Measurements from ENCODE around the gene SIGLEC5.
A peak's percentile ranks its signal among the peaks of the same experiment; 100 is the strongest.

The SIGLEC5 gene

DNA sequence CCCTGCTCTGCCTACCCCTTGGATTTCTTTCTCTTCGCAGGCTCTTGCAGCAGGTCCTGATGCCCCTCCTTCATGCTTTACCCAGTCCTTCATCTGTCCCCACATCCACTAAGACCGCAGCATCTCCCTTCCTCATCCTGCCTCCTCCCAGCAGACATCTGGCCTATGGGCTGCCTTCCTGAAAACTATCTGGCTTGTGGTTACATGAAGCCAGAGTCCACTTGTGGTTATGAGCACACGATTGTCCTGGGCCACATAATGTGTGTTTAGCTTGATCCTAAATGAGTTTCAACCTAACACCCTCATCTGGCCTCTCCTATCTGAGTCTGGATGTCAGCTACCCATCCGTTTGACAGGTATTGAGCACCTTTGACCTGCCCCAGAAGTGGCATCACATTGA lies 64.6 kb downstream of the SIGLEC5 start:
- no peak for TF ChIP-seq REST (IDR thresholded peaks at IDR 0.05; ENCODE audit: insufficient replicate concordance, low read depth)
- peak; percentile 61; the same call in 1 of the 2 replicates for TF ChIP-seq SPI1 (IDR thresholded peaks at IDR 0.05; ENCODE audit: borderline replicate concordance, low read depth)
- no peak for TF ChIP-seq CTCF (IDR thresholded peaks at IDR 0.05; ENCODE audit: insufficient read depth, low read length)
- peak; percentile 86 for TF ChIP-seq POLR2AphosphoS5 (IDR thresholded peaks at IDR 0.05; ENCODE audit: low read depth)
- no peak overlapping the region for H3K4me3 ChIP-seq (replicated peaks; ENCODE audit: insufficient read depth, low read length)
- peak; percentile 83 to 88 for DNase-seq (ENCODE audit: low read depth in 1 of 2, low spot score in 1 of 2)
- no peak overlapping the region for H3K27ac ChIP-seq (replicated peaks)
- H3K27me3 ChIP-seq (ENCODE audit: insufficient read depth, poor library complexity, severe bottlenecking): no peaks in the 10 kb centered on the region

DNA sequence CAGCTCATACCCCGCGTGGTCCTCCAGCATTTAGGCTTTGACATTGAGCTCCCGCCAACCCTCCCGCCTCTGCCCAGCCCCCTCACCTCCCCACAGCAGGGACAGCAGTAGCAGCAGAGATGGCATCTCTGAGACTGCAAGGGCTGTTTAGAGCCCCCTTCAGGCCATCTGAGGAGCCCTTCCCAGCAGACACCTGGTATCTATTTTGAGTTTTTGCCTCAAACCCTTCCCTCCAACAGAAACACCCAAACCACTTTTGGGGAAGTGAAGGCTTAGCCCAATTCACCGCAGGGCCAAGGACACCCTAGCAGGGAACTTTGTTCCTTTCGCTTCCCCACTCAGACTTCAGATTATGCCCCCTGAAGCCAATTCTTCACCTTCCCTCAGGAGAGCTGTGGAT lies 65.4 kb downstream of the SIGLEC5 start:
- H3K4me3 ChIP-seq (replicated peaks; ENCODE audit: insufficient read depth, low read length): no peak overlapping the region
- DNase-seq (ENCODE audit: low read depth in 1 of 2, low spot score in 1 of 2): peak; percentile 58 to 85
- no peaks in the 10 kb centered on the region for H3K27me3 ChIP-seq (ENCODE audit: insufficient read depth, poor library complexity, severe bottlenecking)
- H3K27ac ChIP-seq (replicated peaks): peak overlapping the region; percentile 27
- TF ChIP-seq GABPA (IDR thresholded peaks at IDR 0.05; ENCODE audit: low read depth) (no peak), POLR2AphosphoS5 (IDR thresholded peaks at IDR 0.05; ENCODE audit: low read depth) (peak; percentile 32; the same call in 1 of the 2 replicates), SPI1 (IDR thresholded peaks at IDR 0.05; ENCODE audit: borderline replicate concordance, low read depth) (peak; percentile 98), REST (IDR thresholded peaks at IDR 0.05; ENCODE audit: insufficient replicate concordance, low read depth) (no peak), CTCF (IDR thresholded peaks at IDR 0.05; ENCODE audit: insufficient read depth, low read length) (peak; percentile 46)
